ENCODE results near the gene LCP2. TPM values are rescaled to one million over a fixed set of nuclear protein-coding genes. Genes with fewer than 3 reads are reported as not detected.

LCP2 gene
- total and polyA plus RNA-seq, 10 of the 15 experiments (the other 5 are each of a cell fraction or from before 2014, with no cell fraction given) = 8.0 to 50.5 (median 20.6) TPM

GRCh38 chr5:170223906-170224305 lies 73.7 kb downstream of the LCP2 start:
- Histone ChIP-seq H3K27ac (ENCODE audit: control insufficient read depth, insufficient read depth) (no peak overlapping the region), H2AFZ (ENCODE audit: control insufficient read depth, low read depth, low read length) (no peak overlapping the region), H3K79me2 (ENCODE audit: control insufficient read depth, insufficient read depth, low read length) (no peaks in the 10 kb centered on the region), H3K4me3 (no peak overlapping the region), H3K4me1 (ENCODE audit: control insufficient read depth, insufficient read depth, low read length) (no peaks in the 10 kb centered on the region), H3K9ac (ENCODE audit: control insufficient read depth, insufficient read depth, low read length) (no peak overlapping the region), H3K27me3 (replicated peaks in 1 of 2; ENCODE audit: control insufficient read depth in 2 of 2, insufficient read depth in 2 of 2, low read length in 1 of 2) (no peaks in the 10 kb centered on the region; a peak in 1 of 4 replicates), H3K9me3 (replicated peaks; ENCODE audit: control insufficient read depth, insufficient read depth, low read length) (no peaks in the 10 kb centered on the region), H4K20me1 (ENCODE audit: control insufficient read depth, insufficient read depth) (no peaks in the 10 kb centered on the region), H3K4me2 (ENCODE audit: control insufficient read depth, insufficient read depth) (no peak overlapping the region), H3K36me3 (ENCODE audit: control insufficient read depth in 2 of 2, insufficient read depth in 2 of 2, low read length in 1 of 2) (no peaks in the 10 kb centered on the region)
- RAD21 ChIA-PET (ENCODE audit: unreplicated experiment) = interaction anchor here (0.5 to 4.9 kb wide), 8 partner anchors 42 to 197 kb away, joined by 3 to 60 read pairs (median 4); no protein-coding TSS in a partner anchor
- POLR2A ChIA-PET = no interaction called here
- FAIRE-seq (no peak), DNase-seq (ENCODE audit: low read depth, low spot score) (no peak), ATAC-seq (no peak)
- TF ChIP-seq NRF1 (conservative IDR thresholded peaks at IDR 0.05; ENCODE audit: low read depth, low read length) = no peak
- no peak for TF ChIP-seq MEF2B (IDR thresholded peaks at IDR 0.05; ENCODE audit: partially characterized antibody, poor library complexity, severe bottlenecking)
- TF ChIP-seq TARDBP (IDR thresholded peaks at IDR 0.05; ENCODE audit: borderline replicate concordance) = no peak
- no peak for TF ChIP-seq FOS (IDR thresholded peaks at IDR 0.05; ENCODE audit: borderline replicate concordance, extremely low read depth, insufficient read length)
- TF ChIP-seq CBX3 (IDR thresholded peaks at IDR 0.05; ENCODE audit: borderline replicate concordance, low read depth) = no peak
- TF ChIP-seq BCL11A (IDR thresholded peaks at IDR 0.05; ENCODE audit: low read depth, low read length) = no peak
- no peak for TF ChIP-seq PAX5 (IDR thresholded peaks at IDR 0.05; ENCODE audit: borderline replicate concordance, low read depth, low read length)
- TF ChIP-seq ZNF592 (IDR thresholded peaks at IDR 0.05) = no peak
- no peak for TF ChIP-seq ZSCAN29 (IDR thresholded peaks at IDR 0.05)
- no peak for TF ChIP-seq CBX5 (IDR thresholded peaks at IDR 0.05; ENCODE audit: low read depth)
- WGBS (ENCODE audit: insufficient coverage, insufficient replicate concordance, low lambda C conversion rate, missing lambda C conversion rate) = 10% methylated on average over 5 of the region's 5 CpGs
- intact Hi-C loops (cut with micrococcal nuclease; ENCODE audit: unreplicated experiment) = no loop called here
- BruUV-seq (replicated peaks) = no TSS peak
- SMC1A ChIA-PET (ENCODE audit: uncharacterized antibody, unreplicated experiment) = interaction anchor here (0.9 to 7.1 kb wide), 8 partner anchors 12 to 202 kb away, joined by 3 to 66 read pairs (median 6); no protein-coding TSS in a partner anchor
- in situ Hi-C loops (cut with MboI) = loop anchor here (10.0 kb wide), 1 partner anchor 401 kb away; no protein-coding TSS in a partner anchor
- CTCF ChIA-PET = interaction anchor here (0.9 to 10.2 kb wide), 16 partner anchors 8 to 1236 kb away, joined by 3 to 180 read pairs (median 4); partner anchors contain the start of gene C5orf58
